Smooth muscle cell (in vitro differentiated cells): ENCODE data around the gene LTO1. TPM values are rescaled to one million over a fixed set of nuclear protein-coding genes. Genes with fewer than 3 reads are reported as not detected.
A peak's percentile ranks its signal among the peaks of the same experiment; 100 is the strongest.

Source experiments
- DNase-seq: peaks from one replicate; lab custom pipeline; 2025; ENCODE audit not compliant: unreplicated experiment; lab: John Stamatoyannopoulos, UW
- H2AFZ ChIP-seq: fragments of 200-600 bp; sonication (generic); 2 replicates; pipeline ENCODE4 v1.6.0; 2016; ENCODE audit warnings: antibody characterized with exemption, low read depth, mild to moderate bottlenecking
- H3F3A ChIP-seq: fragments of 200-600 bp; sonication (generic); 2 replicates; pipeline ENCODE4 v1.6.0; 2017; ENCODE audit warnings: antibody characterized with exemption, low read depth
- H3K27ac ChIP-seq: fragments of 200-600 bp; sonication (generic); 2 replicates; pipeline ENCODE4 v1.5.1; 2016; ENCODE audit warnings: low read depth, mild to moderate bottlenecking
- H3K27me3 ChIP-seq: fragments of 200-600 bp; sonication (generic); 2 replicates; pipeline ENCODE4 v1.6.1; 2016; ENCODE audit warnings: low read depth, mild to moderate bottlenecking
- H3K36me3 ChIP-seq: fragments of 200-600 bp; sonication (generic); 2 replicates; pipeline ENCODE4 v1.5.1; 2016; ENCODE audit warnings: low read depth
- H3K4me1 ChIP-seq: fragments of 200-600 bp; sonication (generic); 2 replicates; pipeline ENCODE4 v1.5.1; 2016; ENCODE audit warnings: low read depth
- H3K4me2 ChIP-seq: fragments of 200-600 bp; sonication (generic); 2 replicates; pipeline ENCODE4 v1.6.0; 2016; ENCODE audit warnings: mild to moderate bottlenecking
- H3K4me3 ChIP-seq: fragments of 200-600 bp; sonication (generic); 2 replicates; pipeline ENCODE4 v1.5.1; 2016; ENCODE audit warnings: mild to moderate bottlenecking
- H3K79me2 ChIP-seq: fragments of 200-600 bp; sonication (generic); 2 replicates; pipeline ENCODE4 v1.6.0; 2016; ENCODE audit warnings: low read depth, mild to moderate bottlenecking
- H3K9ac ChIP-seq: fragments of 200-600 bp; sonication (generic); 2 replicates; pipeline ENCODE4 v1.6.0; 2016; ENCODE audit warnings: low read depth
- H3K9me3 ChIP-seq: fragments of 200-600 bp; sonication (generic); replicated peaks from 2 replicates; pipeline ENCODE4 v1.5.1; 2016; ENCODE audit warnings: low read depth
- H4K20me1 ChIP-seq: fragments of 200-600 bp; sonication (generic); 2 replicates; pipeline ENCODE4 v1.6.0; 2016; ENCODE audit warnings: low read depth
- CTCF ChIP-seq: fragments of 200-600 bp; sonication (generic); IDR thresholded peaks from 2 replicates; pipeline ENCODE4 v1.5.1; 2017; ENCODE audit warnings: borderline replicate concordance, mild to moderate bottlenecking, antibody characterized with exemption; ENCODE audit not compliant: insufficient read depth, poor library complexity, severe bottlenecking
- WGBS: methylation state at CpG from one replicate; pipeline ENCODE4 v1.1.7; 2016; ENCODE audit warnings: low lambda C conversion rate; 5-methylcytosine and 5-hydroxymethylcytosine counted together
- polyA plus RNA-seq: library from polyadenylated mRNA; unstranded; fragments of >200 nt; fragmentation: Nextera tagmentation; extraction: Ambion mirVana; gene quantifications from 2 replicates; pipeline ENCODE4 v1.2.1, GENCODE V29; 2016
- total RNA-seq: library from RNA; depleted of rRNA; stranded (reverse); fragments of >200 nt; gene quantifications from 2 replicates; pipeline ENCODE4 v1.2.3, GENCODE V29; 2014

The LTO1 gene
- total and polyA plus RNA-seq, 2 experiments from 2014 or later = 8.0 to 17.3 TPM

GRCh38 chr11:69646493-69647389 is 28.4 kb downstream of the LTO1 start:
- Histone ChIP-seq H4K20me1 (peaks cover 91% of the 10 kb centered on the region), H3K36me3 (peaks cover 8% of the 10 kb centered on the region), H3K9me3 (no peaks in the 10 kb centered on the region), H2AFZ (no peak overlapping the region), H3K9ac (no peak overlapping the region), H3K27ac (no peak overlapping the region), H3K79me2 (peaks cover 76% of the 10 kb centered on the region), H3F3A (peaks cover 29% of the 10 kb centered on the region), H3K4me1 (peaks cover 20% of the 10 kb centered on the region), H3K4me3 (no peak overlapping the region), H3K4me2 (no peak overlapping the region), H3K27me3 (no peaks in the 10 kb centered on the region)
- no peak for DNase-seq
- 90% methylated on average over 32 of the region's 32 CpGs for WGBS
- no peak for TF ChIP-seq CTCF

- Histone ChIP-seq H3K4me2 (no peak overlapping the region), H3K4me1 (peaks cover 20% of the 10 kb centered on the region), H3K4me3 (no peak overlapping the region), H3K27me3 (no peaks in the 10 kb centered on the region), H4K20me1 (peaks cover 91% of the 10 kb centered on the region), H3F3A (peaks cover 21% of the 10 kb centered on the region), H3K27ac (no peak overlapping the region), H3K9ac (no peak overlapping the region), H2AFZ (no peak overlapping the region), H3K79me2 (peaks cover 78% of the 10 kb centered on the region), H3K9me3 (no peaks in the 10 kb centered on the region), H3K36me3 (no peaks in the 10 kb centered on the region)
- DNase-seq = no peak
- TF ChIP-seq CTCF = no peak
- WGBS = 93% methylated on average over 30 of the region's 30 CpGs
Measured at GRCh38 chr11:69645801-69646492, 29.2 kb downstream of the LTO1 start.

- Histone ChIP-seq H3K36me3 (no peaks in the 10 kb centered on the region), H3F3A (peaks cover 20% of the 10 kb centered on the region), H3K79me2 (peaks cover 83% of the 10 kb centered on the region), H3K9me3 (no peaks in the 10 kb centered on the region), H3K9ac (no peak overlapping the region), H3K27ac (peak overlapping the region; percentile 28), H2AFZ (no peak overlapping the region), H3K4me1 (peaks cover 21% of the 10 kb centered on the region), H4K20me1 (peaks cover 82% of the 10 kb centered on the region), H3K4me2 (peak overlapping the region; percentile 96), H3K27me3 (no peaks in the 10 kb centered on the region), H3K4me3 (no peak overlapping the region)
- DNase-seq = no peak
- 94% methylated on average over 20 of the region's 20 CpGs for WGBS
- no peak for TF ChIP-seq CTCF
Measured at GRCh38 chr11:69644962-69645675, 30.0 kb downstream of the LTO1 start.
